Nephron progenitor cell (in vitro differentiated cells): Measurements from ENCODE around the gene STRADB.

Source experiments
- DNase-seq: peaks from one replicate; pipeline ENCODE4 v3.0.0; 2021
- H3K27ac Mint-ChIP-seq: 2 replicates; pipeline ENCODE4 v1.8.0; 2021; ENCODE audit warnings: mild to moderate bottlenecking, moderate library complexity, mixed read lengths
- H3K27me3 Mint-ChIP-seq: 2 replicates; pipeline ENCODE4 v1.8.0; 2021; ENCODE audit warnings: mild to moderate bottlenecking, low read depth, mixed read lengths; ENCODE audit not compliant: poor library complexity
- H3K36me3 Mint-ChIP-seq: 2 replicates; pipeline ENCODE4 v1.8.0; 2021; ENCODE audit warnings: low read depth, mixed read lengths
- H3K4me1 Mint-ChIP-seq: 2 replicates; pipeline ENCODE4 v1.8.0; 2021; ENCODE audit warnings: mixed read lengths
- H3K4me3 Mint-ChIP-seq: 2 replicates; pipeline ENCODE4 v1.8.0; 2021; ENCODE audit warnings: mild to moderate bottlenecking, moderate library complexity, mixed read lengths
- H3K9me3 Mint-ChIP-seq: 2 replicates; pipeline ENCODE4 v1.8.0; 2021; ENCODE audit warnings: mild to moderate bottlenecking, moderate library complexity, mixed read lengths
- TF ChIP-seq, protein P1 (sequence below): fragments of 200-600 bp; sonication (generic); IDR thresholded peaks from 2 replicates; pipeline ENCODE4 v1.5.0; 2021; ENCODE audit warnings: antibody characterized with exemption

STRADB gene, protein sequence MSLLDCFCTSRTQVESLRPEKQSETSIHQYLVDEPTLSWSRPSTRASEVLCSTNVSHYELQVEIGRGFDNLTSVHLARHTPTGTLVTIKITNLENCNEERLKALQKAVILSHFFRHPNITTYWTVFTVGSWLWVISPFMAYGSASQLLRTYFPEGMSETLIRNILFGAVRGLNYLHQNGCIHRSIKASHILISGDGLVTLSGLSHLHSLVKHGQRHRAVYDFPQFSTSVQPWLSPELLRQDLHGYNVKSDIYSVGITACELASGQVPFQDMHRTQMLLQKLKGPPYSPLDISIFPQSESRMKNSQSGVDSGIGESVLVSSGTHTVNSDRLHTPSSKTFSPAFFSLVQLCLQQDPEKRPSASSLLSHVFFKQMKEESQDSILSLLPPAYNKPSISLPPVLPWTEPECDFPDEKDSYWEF

DNA sequence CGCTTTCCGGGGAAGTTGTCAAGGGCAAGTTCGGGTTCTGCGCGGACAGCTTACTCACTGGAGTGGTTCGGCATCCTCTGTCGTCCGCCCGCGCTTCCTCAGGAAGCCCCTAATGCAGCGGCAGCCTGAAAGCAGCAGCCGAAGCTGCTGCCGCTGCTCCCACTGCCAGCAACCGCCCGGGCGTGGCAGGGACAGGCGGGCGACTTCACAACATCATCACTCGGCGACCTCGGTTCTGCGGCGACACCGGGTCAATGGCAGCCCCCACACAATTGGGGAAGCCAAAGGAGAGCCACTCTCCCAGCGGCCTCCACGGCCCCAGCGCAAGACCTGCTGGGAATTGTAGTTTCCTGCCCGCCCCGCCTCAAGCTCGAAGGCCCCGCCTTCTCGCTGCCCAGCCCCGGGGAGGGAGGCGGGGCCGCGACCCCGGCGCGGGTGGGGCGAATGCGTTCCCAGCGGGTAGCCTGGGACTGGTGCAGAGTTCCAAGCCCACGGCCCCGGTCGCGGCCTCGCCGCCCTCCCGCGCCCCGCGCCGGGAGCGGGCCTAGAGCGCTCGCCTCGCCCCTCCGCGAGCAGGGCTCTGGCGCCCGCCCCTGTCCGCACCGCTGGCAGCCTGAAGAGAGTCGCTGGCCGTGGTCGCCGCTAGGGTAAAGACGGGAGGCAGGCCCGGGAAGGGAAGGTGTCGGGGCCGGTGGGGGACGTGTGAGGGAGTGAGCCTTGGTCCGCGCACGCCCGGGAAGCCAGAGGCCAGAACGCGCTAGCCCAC, at the start of gene STRADB, which contains the start of gene TRAK2:
Gene STRADB (plus strand): TSS at position 449 of the 766 bp plus-strand sequence. CDS start 3,101 bp downstream, outside the sequence.
Gene TRAK2 (minus strand): TSS at position 167 of the 766 bp plus-strand sequence. CDS start 30,951 bp downstream, outside the sequence.
- H3K27ac Mint-ChIP-seq = peak within 1 kb of the TSS; percentile 97
- peaks cover 4% of the 10 kb centered on the region for H3K36me3 Mint-ChIP-seq
- TF ChIP-seq, protein P1, sequence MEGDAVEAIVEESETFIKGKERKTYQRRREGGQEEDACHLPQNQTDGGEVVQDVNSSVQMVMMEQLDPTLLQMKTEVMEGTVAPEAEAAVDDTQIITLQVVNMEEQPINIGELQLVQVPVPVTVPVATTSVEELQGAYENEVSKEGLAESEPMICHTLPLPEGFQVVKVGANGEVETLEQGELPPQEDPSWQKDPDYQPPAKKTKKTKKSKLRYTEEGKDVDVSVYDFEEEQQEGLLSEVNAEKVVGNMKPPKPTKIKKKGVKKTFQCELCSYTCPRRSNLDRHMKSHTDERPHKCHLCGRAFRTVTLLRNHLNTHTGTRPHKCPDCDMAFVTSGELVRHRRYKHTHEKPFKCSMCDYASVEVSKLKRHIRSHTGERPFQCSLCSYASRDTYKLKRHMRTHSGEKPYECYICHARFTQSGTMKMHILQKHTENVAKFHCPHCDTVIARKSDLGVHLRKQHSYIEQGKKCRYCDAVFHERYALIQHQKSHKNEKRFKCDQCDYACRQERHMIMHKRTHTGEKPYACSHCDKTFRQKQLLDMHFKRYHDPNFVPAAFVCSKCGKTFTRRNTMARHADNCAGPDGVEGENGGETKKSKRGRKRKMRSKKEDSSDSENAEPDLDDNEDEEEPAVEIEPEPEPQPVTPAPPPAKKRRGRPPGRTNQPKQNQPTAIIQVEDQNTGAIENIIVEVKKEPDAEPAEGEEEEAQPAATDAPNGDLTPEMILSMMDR = peak; percentile 13

DNA sequence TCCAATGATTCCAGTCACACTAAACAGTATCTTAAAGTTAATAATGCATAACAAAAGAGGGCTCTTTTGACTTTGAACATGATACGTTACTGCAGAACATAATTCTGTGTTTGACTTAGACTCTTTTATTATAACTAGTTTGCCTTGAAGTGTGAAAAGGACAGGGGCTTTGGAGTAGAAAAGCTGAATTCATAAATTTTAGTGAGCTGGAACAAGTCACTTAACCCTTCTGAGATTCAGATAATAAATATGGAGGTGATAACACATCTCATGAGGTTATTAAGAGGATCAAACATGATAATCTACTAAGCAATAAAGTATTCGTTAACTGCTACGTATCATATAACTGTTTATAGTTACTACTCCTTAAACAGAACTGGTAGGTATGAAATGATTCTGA, 49.7 kb upstream of the STRADB start:
- Mint-ChIP-seq H3K4me3 (no peak overlapping the region), H3K4me1 (no peaks in the 10 kb centered on the region), H3K36me3 (no peaks in the 10 kb centered on the region), H3K27ac (no peak overlapping the region), H3K27me3 (no peaks in the 10 kb centered on the region), H3K9me3 (no peaks in the 10 kb centered on the region)
- TF ChIP-seq, protein P1 = no peak
- DNase-seq = no peak

More for the DNA sequence above, at the start of gene STRADB, which contains the start of gene TRAK2:
- H3K4me3 Mint-ChIP-seq = peak within 1 kb of the TSS; percentile 97
- peaks cover 34% of the 10 kb centered on the region for H3K4me1 Mint-ChIP-seq
- peaks cover 13% of the 10 kb centered on the region for H3K27me3 Mint-ChIP-seq
- peak; percentile 94 for DNase-seq
- no peaks in the 10 kb centered on the region for H3K9me3 Mint-ChIP-seq

DNA sequence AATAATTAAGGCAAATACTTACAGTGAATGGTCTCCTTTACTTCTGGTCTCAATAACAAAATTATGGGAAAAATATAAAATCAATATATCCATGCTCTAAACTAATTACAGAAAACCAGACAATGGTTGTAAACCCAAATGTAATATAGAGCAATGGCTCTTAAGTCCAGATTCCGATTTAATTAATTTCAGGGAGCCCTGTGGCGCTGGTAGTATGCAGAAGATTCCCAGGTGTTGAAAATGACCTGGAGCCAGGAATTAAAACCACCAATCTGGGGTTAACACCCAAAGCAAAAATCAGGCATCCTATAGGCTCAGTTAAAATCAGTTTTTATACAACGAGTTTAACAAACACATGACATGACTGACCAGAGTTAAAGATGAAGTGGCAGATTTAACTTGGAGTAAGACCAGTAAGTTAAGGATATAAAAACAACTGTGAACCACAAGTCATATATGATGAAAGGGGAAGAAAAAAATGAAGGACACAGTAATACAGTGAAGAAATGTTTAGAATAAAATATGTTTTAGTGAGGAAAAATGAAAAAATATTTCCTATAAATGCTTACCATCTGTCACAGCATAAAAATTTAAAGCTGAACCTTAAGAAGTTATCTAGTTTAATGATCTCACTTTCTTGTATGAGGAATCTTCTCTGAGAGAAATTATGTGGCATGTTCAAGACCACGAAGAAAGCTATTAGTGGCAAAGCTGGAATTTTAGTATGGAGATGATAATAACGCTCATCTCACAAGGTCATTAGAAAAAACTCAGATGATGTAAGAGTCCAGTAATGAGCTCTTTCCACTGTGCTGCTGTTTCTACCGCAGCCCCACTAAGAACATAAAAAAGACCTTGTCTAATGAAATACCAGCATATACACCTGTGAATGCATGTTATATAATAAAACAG, 48.6 kb upstream of the STRADB start:
- H3K9me3 Mint-ChIP-seq = no peaks in the 10 kb centered on the region
- TF ChIP-seq, protein P1 = no peak
- H3K27me3 Mint-ChIP-seq = no peaks in the 10 kb centered on the region
- no peaks in the 10 kb centered on the region for H3K36me3 Mint-ChIP-seq
- no peaks in the 10 kb centered on the region for H3K4me1 Mint-ChIP-seq
- H3K4me3 Mint-ChIP-seq = no peak overlapping the region
- DNase-seq = no peak
- no peak overlapping the region for H3K27ac Mint-ChIP-seq

DNA sequence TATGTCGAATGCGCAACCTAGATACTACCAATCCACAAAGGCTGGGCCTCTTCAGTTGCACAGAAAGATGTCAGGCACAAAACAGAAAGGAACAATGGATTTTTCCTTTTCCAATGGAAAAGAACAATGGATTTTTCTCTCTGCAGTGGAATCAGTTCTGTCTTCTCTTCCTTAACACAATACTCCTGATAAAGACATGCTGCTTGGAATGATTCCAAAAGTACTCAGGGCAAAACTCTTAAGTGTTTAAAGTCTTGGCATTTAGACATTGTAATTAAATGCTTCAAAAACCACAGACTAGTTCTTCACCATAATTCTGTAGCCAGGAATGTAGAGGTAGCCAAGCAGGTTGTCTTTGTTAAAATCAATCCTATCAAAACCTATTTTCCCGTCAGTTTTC, 47.7 kb upstream of the STRADB start:
- Mint-ChIP-seq H3K36me3 (no peaks in the 10 kb centered on the region), H3K4me1 (no peaks in the 10 kb centered on the region), H3K27me3 (no peaks in the 10 kb centered on the region), H3K27ac (no peak overlapping the region), H3K4me3 (no peak overlapping the region), H3K9me3 (no peaks in the 10 kb centered on the region)
- TF ChIP-seq, protein P1 = no peak
- no peak for DNase-seq

DNA sequence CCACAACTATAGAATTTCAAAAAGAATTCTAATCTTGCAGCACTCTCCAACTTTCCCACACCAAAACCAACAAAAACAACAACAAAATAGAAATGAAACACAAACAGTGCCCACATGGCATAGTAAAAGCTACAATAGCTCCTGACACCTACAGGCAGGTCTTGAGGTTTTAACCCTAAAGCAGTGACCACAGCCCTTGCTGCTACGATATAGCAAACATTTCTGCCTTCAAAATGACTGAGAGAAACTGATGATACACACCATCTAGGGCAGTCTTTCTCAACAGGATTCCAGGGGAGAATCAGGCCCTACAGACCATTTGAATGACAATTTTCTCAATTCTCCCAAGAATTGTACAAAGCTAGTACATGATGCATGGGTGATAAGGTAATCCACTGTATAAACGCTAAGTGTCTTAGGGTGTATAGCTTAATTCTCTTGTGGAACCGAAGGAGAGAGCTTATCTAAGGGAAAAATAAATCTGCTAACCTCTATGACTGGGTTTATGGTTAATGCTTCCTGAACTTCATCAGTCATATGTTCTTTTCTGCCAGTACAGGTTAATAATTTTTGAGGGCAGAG, 46.8 kb upstream of the STRADB start:
- H3K36me3 Mint-ChIP-seq = no peaks in the 10 kb centered on the region
- no peaks in the 10 kb centered on the region for H3K9me3 Mint-ChIP-seq
- peak overlapping the region; percentile 1 for H3K27ac Mint-ChIP-seq
- DNase-seq = no peak
- H3K4me1 Mint-ChIP-seq = no peaks in the 10 kb centered on the region
- H3K4me3 Mint-ChIP-seq = no peak overlapping the region
- TF ChIP-seq, protein P1 = no peak
- no peaks in the 10 kb centered on the region for H3K27me3 Mint-ChIP-seq
